SK-N-SH (cell line): ENCODE measurements around the gene SRSF2. TPM values are rescaled to one million over a fixed set of nuclear protein-coding genes. Genes with fewer than 3 reads are reported as not detected.

Source experiments
- CTCF ChIA-PET: fragments of 300-600, 350-600 bp; formaldehyde crosslinking; extraction: SDS; loops from one replicate; lab custom pipeline; 2021; lab: Yijun Ruan, JAX
- POLR2A ChIA-PET: fragments of 350-600 bp; sonication (Branson Sonifier 250); formaldehyde crosslinking; extraction: SDS; loops from one replicate; lab custom pipeline; 2020; ENCODE audit warnings: antibody characterized with exemption, inconsistent platforms; lab: Yijun Ruan, JAX
- DNase-seq: peaks from one replicate; pipeline ENCODE4 v3.0.0; 2012
- H2AFZ ChIP-seq: fragments of 200-600 bp; sonication (generic); 2 replicates; pipeline ENCODE4 v1.8.1; 2016; ENCODE audit warnings: antibody characterized with exemption, mild to moderate bottlenecking, low read depth
- H3F3A ChIP-seq: fragments of 200-600 bp; sonication (generic); replicated peaks from 2 replicates; pipeline ENCODE3; 2016; ENCODE audit warnings: antibody characterized with exemption, mild to moderate bottlenecking; ENCODE audit not compliant: insufficient read depth
- H3K27ac ChIP-seq, 2 experiments: fragments of 200-500 bp in 1 of 2; fragments of 200-600 bp in 1 of 2; sonication (Bioruptor generic) in 1 of 2; sonication (generic), shearing (Covaris generic) in 1 of 2; 2 replicates each; pipeline versions ENCODE4 v1.5.1 to v1.6.1; 2014 to 2016; ENCODE audit warnings: low read depth in 2 of 2, inconsistent platforms in 1 of 2, low read length in 1 of 2, mild to moderate bottlenecking in 1 of 2, mixed read lengths in 1 of 2
- H3K27me3 ChIP-seq: fragments of 200-600 bp; sonication (generic), shearing (Covaris generic); 2 replicates; pipeline ENCODE4 v1.6.1; 2016; ENCODE audit warnings: mixed run types; ENCODE audit not compliant: insufficient read depth
- H3K36me3 ChIP-seq, 2 experiments: fragments of 200-500 bp in 1 of 2; fragments of 200-600 bp in 1 of 2; sonication (Bioruptor generic) in 1 of 2; sonication (generic) in 1 of 2; replicated peaks in 1 of 2; 2 replicates each; pipeline versions ENCODE3 to v1.5.1; 2014 to 2016; ENCODE audit warnings: low read length in 1 of 2, mild to moderate bottlenecking in 1 of 2; ENCODE audit not compliant: insufficient read depth in 2 of 2, control insufficient read depth in 1 of 2
- H3K4me1 ChIP-seq, 2 experiments: fragments of 200-500 bp in 1 of 2; fragments of 200-600 bp in 1 of 2; sonication (Bioruptor generic) in 1 of 2; sonication (generic), shearing (Covaris generic) in 1 of 2; 2 replicates each; pipeline versions ENCODE4 v1.5.1 to v1.6.1; 2014 to 2016; ENCODE audit warnings: low read depth in 1 of 2, low read length in 1 of 2, mixed run types in 1 of 2; ENCODE audit not compliant: insufficient read depth in 2 of 2, control insufficient read depth in 1 of 2
- H3K4me2 ChIP-seq: fragments of 200-600 bp; sonication (generic), shearing (Covaris generic); 2 replicates; pipeline ENCODE4 v1.6.1; 2017; ENCODE audit warnings: mixed run types
- H3K4me3 ChIP-seq, 2 experiments: fragments of 200-500 bp in 1 of 2; fragments of 200-600 bp in 1 of 2; sonication (Bioruptor generic) in 1 of 2; sonication (generic), shearing (Covaris generic) in 1 of 2; 2 replicates each; pipeline versions ENCODE4 v1.5.1 to v1.8.1; 2014 to 2016; ENCODE audit warnings: low read depth in 2 of 2, inconsistent platforms in 1 of 2, low read length in 1 of 2, mild to moderate bottlenecking in 1 of 2, mixed read lengths in 1 of 2, moderate library complexity in 1 of 2
- H3K79me2 ChIP-seq: fragments of 200-600 bp; sonication (generic); 2 replicates; pipeline ENCODE4 v1.8.1; 2017; ENCODE audit warnings: mild to moderate bottlenecking; ENCODE audit not compliant: insufficient read depth
- H3K9ac ChIP-seq: fragments of 200-600 bp; sonication (generic); 2 replicates; pipeline ENCODE4 v1.6.1; 2017; ENCODE audit warnings: mixed run types
- H3K9me2 ChIP-seq: fragments of 200-600 bp; sonication (generic); 2 replicates; pipeline ENCODE4 v1.6.1; 2017; ENCODE audit warnings: mixed run types
- H3K9me3 ChIP-seq: fragments of 200-600 bp; sonication (generic); 2 replicates; pipeline ENCODE4 v1.6.1; 2017; ENCODE audit warnings: mixed run types, mild to moderate bottlenecking, moderate library complexity
- H4K20me1 ChIP-seq: fragments of 200-600 bp; sonication (generic); 2 replicates; pipeline ENCODE4 v1.6.1; 2017; ENCODE audit warnings: mild to moderate bottlenecking, mixed run types; ENCODE audit not compliant: insufficient read depth
- CHD2 ChIP-seq: fragments of 150-350 bp; IDR thresholded peaks from 2 replicates; pipeline ENCODE4 v1.6.1; 2018; ENCODE audit warnings: low read length; ENCODE audit not compliant: partially characterized antibody
- EP300 ChIP-seq, 2 experiments: IDR thresholded peaks; 2 replicates each; pipeline versions ENCODE4 v1.4.0 to v1.6.1; 2012; ENCODE audit warnings: borderline replicate concordance in 1 of 2, low read depth in 1 of 2, low read length in 1 of 2
- FOSL2 ChIP-seq: IDR thresholded peaks from 2 replicates; pipeline ENCODE4 v1.4.0; 2012; ENCODE audit warnings: low read depth, mild to moderate bottlenecking, moderate library complexity, borderline replicate concordance
- GABPA ChIP-seq: IDR thresholded peaks from 2 replicates; pipeline ENCODE4 v1.4.0; 2012; ENCODE audit warnings: low read depth, mild to moderate bottlenecking
- GATA2 ChIP-seq: sonication (generic); formaldehyde crosslinking; IDR thresholded peaks from 2 replicates; pipeline ENCODE4 v1.5.0; 2020; ENCODE audit warnings: mild to moderate bottlenecking, missing genetic modification reagents
- JUND ChIP-seq: IDR thresholded peaks from 2 replicates; pipeline ENCODE4 v1.4.0; 2012
- MEF2A ChIP-seq: IDR thresholded peaks from 2 replicates; pipeline ENCODE4 v1.4.0; 2012; ENCODE audit warnings: low read depth, borderline replicate concordance
- POLR2AphosphoS5 ChIP-seq: IDR thresholded peaks from 2 replicates; pipeline ENCODE4 v1.6.1; 2012; ENCODE audit warnings: low read depth, low read length
- RAD21 ChIP-seq: IDR thresholded peaks from 2 replicates; pipeline ENCODE4 v1.6.1; 2012; ENCODE audit warnings: mild to moderate bottlenecking, low read length
- RCOR1 ChIP-seq: fragments of 150-350 bp; IDR thresholded peaks from 2 replicates; pipeline ENCODE4 v1.6.1; 2017; ENCODE audit warnings: antibody characterized with exemption, low read length
- RXRA ChIP-seq: IDR thresholded peaks from 2 replicates; pipeline ENCODE4 v1.4.0; 2012; ENCODE audit warnings: low read depth, mild to moderate bottlenecking, borderline replicate concordance
- SMC3 ChIP-seq: IDR thresholded peaks from 2 replicates; pipeline ENCODE4 v1.6.1; 2012; ENCODE audit warnings: low read depth, low read length, improper control_type of control experiment
- TEAD4 ChIP-seq: IDR thresholded peaks from 2 replicates; pipeline ENCODE4 v1.4.0; 2012; ENCODE audit warnings: mild to moderate bottlenecking, borderline replicate concordance; ENCODE audit not compliant: insufficient read depth
- WGBS: methylation state at CpG from one replicate; pipeline ENCODE4 v1.1.6; 2017; ENCODE audit warnings: low lambda C conversion rate; 5-methylcytosine and 5-hydroxymethylcytosine counted together
- polyA plus RNA-seq, 3 experiments: library from polyadenylated mRNA; depleted of rRNA; stranded (reverse); fragments of >200 nt; gene quantifications; 2 replicates each; pipeline ENCODE4 v1.2.3, GENCODE V29; 2012
- TF ChIP-seq, protein P1 (sequence below): IDR thresholded peaks from 2 replicates; pipeline ENCODE4 v1.4.0; 2012; ENCODE audit warnings: low read depth, borderline replicate concordance
- TF ChIP-seq, protein P2 (sequence below): IDR thresholded peaks from 2 replicates; pipeline ENCODE4 v1.4.0; 2012; ENCODE audit warnings: low read depth, borderline replicate concordance
- TF ChIP-seq, protein P3 (sequence below): IDR thresholded peaks from 2 replicates; pipeline ENCODE4 v1.4.0; 2012; ENCODE audit warnings: low read depth
- TF ChIP-seq, protein P4 (sequence below): fragments of 200-600 bp; sonication (generic); IDR thresholded peaks from 2 replicates; pipeline ENCODE4 v1.6.1; 2017; ENCODE audit warnings: antibody characterized with exemption, mild to moderate bottlenecking, moderate library complexity
- TF ChIP-seq, protein P5 (sequence below): fragments of 150-350 bp; IDR thresholded peaks from 2 replicates; pipeline ENCODE4 v1.6.1; 2017; ENCODE audit warnings: antibody characterized with exemption, low read length, low read depth, borderline replicate concordance
- TF ChIP-seq, protein P6 (sequence below): IDR thresholded peaks from 2 replicates; pipeline ENCODE4; 2012

Gene SRSF2
- polyA plus RNA-seq, 1 of the 3 experiments (the other 2 are of a cell fraction) = 211 TPM

DNA sequence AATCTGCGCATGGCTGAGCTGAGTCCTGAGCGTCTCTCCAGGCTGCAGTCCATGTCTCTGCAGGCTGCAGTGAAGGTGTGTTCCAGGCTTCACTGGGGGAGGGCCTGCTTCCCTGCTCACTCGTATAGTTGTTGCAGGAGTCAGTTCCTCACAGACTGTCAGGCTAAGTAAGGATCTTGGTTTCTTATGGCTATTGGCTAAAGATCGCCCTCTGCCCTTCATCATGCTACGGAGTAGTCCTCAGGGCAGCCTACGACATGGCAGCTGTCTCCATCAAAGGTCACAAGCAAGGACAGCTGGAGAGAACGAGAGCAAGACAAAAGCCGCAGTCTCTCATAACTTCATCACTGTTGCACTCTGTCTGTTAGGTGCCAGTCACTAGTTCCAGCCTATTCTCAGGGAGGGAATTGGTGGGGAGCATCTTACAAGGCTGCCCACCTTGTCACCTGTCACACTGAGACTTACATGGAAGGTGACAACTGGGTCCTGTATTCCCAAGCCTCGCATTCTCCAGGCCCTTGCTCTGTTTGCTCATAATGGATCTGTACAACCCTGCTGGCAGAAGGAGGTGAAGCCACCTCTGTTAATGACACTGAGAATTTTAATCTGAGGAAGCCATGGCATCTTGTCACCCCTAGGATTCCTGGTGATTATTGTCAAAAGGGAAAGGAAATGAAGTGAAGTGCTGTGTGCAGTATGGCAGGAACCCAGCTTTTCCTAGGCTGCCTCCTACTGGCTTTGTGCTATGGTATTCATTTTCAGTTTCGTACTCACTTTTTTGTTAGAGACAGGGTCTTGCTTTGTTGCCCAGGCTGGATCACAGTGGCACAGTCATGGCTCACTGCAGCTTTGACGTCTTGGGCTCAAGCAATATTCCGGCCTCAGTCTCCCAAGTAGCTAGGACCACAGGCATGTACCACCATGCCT lies 44.2 kb upstream of the SRSF2 start:
- H3K36me3 ChIP-seq = peaks cover 17 to 26% of the 10 kb centered on the region in 2 experiments
- ChIA-PET CTCF (interaction anchor here (0.8 to 1.6 kb wide), 5 partner anchors 30 to 286 kb away, joined by 3 to 5 read pairs (median 4); partner anchors contain the start of gene MGAT5B), POLR2A (no interaction called here)
- 87% methylated on average over 12 of the region's 12 CpGs for WGBS
- H3K9me3 ChIP-seq = no peaks in the 10 kb centered on the region
- no peaks in the 10 kb centered on the region for H3K27me3 ChIP-seq
- no peak overlapping the region for H3K27ac ChIP-seq
- H3K79me2 ChIP-seq = no peaks in the 10 kb centered on the region
- no peaks in the 10 kb centered on the region for H4K20me1 ChIP-seq
- no peak for TF ChIP-seq CHD2
- TF ChIP-seq, protein P1, sequence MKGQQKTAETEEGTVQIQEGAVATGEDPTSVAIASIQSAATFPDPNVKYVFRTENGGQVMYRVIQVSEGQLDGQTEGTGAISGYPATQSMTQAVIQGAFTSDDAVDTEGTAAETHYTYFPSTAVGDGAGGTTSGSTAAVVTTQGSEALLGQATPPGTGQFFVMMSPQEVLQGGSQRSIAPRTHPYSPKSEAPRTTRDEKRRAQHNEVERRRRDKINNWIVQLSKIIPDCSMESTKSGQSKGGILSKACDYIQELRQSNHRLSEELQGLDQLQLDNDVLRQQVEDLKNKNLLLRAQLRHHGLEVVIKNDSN = no peak
- no peak for TF ChIP-seq POLR2AphosphoS5
- no peak for DNase-seq
- no peak overlapping the region for H2AFZ ChIP-seq
- no peaks in the 10 kb centered on the region for H3K9me2 ChIP-seq
- no peak overlapping the region for H3K4me3 ChIP-seq
- no peaks in the 10 kb centered on the region for H3K4me1 ChIP-seq
- no peak overlapping the region for H3K9ac ChIP-seq
- no peak overlapping the region for H3K4me2 ChIP-seq
- H3F3A ChIP-seq = peaks cover 4% of the 10 kb centered on the region

DNA sequence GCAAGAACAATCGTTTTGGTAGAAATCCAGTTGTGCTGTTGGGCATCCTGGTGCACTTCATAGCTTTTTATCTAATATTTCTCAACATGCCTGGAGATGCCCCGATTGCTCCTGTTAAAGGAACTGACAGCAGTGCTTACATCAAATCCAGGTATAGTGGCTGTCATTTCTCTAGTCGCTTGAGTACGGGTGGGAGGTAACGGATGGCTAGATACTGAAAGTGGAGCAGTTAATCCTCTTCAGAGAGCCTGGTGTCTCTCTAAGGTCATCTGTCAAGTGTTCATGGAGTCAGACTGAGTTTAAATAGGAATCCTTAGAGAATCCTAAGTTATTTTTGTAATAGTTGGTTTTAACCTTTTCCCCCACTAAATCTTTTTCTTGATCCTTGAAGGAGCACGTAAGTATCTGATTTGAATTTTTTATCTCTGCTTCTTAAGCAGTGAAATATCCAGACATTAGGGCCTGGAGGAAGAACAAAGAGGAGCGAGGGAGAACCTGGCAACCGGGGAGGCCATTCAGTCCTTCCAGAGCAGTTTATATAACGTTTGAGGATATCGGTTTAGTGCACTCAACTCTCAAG lies 38.0 kb upstream of the SRSF2 start:
- H3K27ac ChIP-seq = no peak overlapping the region
- WGBS = 92% methylated on average over 10 of the region's 10 CpGs
- H3K36me3 ChIP-seq = peaks cover 45 to 47% of the 10 kb centered on the region in 2 experiments
- H3K9me3 ChIP-seq = no peaks in the 10 kb centered on the region
- CTCF ChIA-PET = no interaction called here
- H3K9me2 ChIP-seq = no peaks in the 10 kb centered on the region
- H3F3A ChIP-seq = peaks cover 17% of the 10 kb centered on the region
- POLR2A ChIA-PET = no interaction called here
- H3K4me3 ChIP-seq = no peak overlapping the region
- H3K4me1 ChIP-seq = peaks cover 5 to 13% of the 10 kb centered on the region in 2 experiments; a peak in 2 of 4 replicates
- no peak overlapping the region for H2AFZ ChIP-seq
- no peaks in the 10 kb centered on the region for H3K79me2 ChIP-seq
- H3K9ac ChIP-seq = no peak overlapping the region
- H4K20me1 ChIP-seq = no peaks in the 10 kb centered on the region
- H3K4me2 ChIP-seq = no peak overlapping the region
- no peak for DNase-seq
- TF ChIP-seq GABPA (no peak), EP300 (IDR thresholded peaks at IDR 0.05; ENCODE audit: borderline replicate concordance in 1 of 2, low read depth in 1 of 2, low read length in 1 of 2) (no peak), CHD2 (no peak), GATA2 (CRISPR knock-in tag) (no peak), MEF2A (no peak), RXRA (no peak), JUND (no peak), SMC3 (no peak), FOSL2 (no peak), TEAD4 (no peak), RAD21 (no peak), RCOR1 (no peak)
- TF ChIP-seq, protein P2, sequence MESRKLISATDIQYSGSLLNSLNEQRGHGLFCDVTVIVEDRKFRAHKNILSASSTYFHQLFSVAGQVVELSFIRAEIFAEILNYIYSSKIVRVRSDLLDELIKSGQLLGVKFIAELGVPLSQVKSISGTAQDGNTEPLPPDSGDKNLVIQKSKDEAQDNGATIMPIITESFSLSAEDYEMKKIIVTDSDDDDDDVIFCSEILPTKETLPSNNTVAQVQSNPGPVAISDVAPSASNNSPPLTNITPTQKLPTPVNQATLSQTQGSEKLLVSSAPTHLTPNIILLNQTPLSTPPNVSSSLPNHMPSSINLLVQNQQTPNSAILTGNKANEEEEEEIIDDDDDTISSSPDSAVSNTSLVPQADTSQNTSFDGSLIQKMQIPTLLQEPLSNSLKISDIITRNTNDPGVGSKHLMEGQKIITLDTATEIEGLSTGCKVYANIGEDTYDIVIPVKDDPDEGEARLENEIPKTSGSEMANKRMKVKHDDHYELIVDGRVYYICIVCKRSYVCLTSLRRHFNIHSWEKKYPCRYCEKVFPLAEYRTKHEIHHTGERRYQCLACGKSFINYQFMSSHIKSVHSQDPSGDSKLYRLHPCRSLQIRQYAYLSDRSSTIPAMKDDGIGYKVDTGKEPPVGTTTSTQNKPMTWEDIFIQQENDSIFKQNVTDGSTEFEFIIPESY = no peak
- TF ChIP-seq, protein P3, sequence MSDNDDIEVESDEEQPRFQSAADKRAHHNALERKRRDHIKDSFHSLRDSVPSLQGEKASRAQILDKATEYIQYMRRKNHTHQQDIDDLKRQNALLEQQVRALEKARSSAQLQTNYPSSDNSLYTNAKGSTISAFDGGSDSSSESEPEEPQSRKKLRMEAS = no peak
- TF ChIP-seq, protein P4, sequence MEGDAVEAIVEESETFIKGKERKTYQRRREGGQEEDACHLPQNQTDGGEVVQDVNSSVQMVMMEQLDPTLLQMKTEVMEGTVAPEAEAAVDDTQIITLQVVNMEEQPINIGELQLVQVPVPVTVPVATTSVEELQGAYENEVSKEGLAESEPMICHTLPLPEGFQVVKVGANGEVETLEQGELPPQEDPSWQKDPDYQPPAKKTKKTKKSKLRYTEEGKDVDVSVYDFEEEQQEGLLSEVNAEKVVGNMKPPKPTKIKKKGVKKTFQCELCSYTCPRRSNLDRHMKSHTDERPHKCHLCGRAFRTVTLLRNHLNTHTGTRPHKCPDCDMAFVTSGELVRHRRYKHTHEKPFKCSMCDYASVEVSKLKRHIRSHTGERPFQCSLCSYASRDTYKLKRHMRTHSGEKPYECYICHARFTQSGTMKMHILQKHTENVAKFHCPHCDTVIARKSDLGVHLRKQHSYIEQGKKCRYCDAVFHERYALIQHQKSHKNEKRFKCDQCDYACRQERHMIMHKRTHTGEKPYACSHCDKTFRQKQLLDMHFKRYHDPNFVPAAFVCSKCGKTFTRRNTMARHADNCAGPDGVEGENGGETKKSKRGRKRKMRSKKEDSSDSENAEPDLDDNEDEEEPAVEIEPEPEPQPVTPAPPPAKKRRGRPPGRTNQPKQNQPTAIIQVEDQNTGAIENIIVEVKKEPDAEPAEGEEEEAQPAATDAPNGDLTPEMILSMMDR = no peak
- TF ChIP-seq, protein P5, sequence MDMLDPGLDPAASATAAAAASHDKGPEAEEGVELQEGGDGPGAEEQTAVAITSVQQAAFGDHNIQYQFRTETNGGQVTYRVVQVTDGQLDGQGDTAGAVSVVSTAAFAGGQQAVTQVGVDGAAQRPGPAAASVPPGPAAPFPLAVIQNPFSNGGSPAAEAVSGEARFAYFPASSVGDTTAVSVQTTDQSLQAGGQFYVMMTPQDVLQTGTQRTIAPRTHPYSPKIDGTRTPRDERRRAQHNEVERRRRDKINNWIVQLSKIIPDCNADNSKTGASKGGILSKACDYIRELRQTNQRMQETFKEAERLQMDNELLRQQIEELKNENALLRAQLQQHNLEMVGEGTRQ = no peak
- TF ChIP-seq, protein P6, sequence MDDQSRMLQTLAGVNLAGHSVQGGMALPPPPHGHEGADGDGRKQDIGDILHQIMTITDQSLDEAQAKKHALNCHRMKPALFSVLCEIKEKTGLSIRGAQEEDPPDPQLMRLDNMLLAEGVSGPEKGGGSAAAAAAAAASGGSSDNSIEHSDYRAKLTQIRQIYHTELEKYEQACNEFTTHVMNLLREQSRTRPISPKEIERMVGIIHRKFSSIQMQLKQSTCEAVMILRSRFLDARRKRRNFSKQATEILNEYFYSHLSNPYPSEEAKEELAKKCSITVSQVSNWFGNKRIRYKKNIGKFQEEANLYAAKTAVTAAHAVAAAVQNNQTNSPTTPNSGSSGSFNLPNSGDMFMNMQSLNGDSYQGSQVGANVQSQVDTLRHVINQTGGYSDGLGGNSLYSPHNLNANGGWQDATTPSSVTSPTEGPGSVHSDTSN = no peak
- no peaks in the 10 kb centered on the region for H3K27me3 ChIP-seq
